ENCODE data around the gene CD7.

Gene CD7

DNA sequence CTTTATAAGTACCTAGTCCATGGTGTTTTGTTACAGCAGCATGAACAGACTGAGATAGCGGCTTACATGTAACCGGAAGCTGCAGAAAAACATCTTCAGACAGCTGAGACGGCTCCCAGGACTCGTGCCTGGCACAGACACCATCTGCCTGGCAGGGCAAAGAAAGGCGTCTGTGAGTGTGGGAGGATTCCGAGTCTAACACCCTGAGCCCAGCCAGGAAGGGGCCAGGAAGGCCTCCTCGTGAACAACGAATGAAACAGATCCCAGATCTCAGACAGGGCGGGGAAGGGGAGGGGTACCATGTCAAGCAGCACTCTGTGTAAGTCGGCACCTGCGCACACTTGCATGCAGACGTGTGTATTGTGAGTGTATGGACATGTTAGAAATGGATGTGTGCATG, 39.6 kb downstream of the CD7 start:
- DNase-seq, result no peak

DNA sequence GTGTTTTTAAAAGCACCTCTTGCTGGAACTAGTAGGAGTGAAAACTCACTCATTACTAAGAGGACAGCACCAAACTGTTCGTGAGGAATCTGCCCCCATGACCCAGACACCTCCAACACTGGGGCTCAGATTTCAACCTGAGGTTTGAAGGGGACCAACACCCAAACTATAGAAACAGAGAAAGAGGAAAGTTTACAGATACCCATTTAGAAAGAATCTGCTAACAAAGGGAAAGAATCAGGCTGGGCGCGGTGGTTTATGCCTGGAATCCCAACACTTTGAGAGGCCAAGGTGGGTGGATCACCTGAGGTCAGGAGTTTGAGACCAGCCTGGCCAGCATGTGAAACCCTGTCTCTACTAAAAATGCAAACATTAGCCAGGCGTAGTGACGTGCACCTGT, 40.5 kb downstream of the CD7 start:
- no peak for DNase-seq

DNA sequence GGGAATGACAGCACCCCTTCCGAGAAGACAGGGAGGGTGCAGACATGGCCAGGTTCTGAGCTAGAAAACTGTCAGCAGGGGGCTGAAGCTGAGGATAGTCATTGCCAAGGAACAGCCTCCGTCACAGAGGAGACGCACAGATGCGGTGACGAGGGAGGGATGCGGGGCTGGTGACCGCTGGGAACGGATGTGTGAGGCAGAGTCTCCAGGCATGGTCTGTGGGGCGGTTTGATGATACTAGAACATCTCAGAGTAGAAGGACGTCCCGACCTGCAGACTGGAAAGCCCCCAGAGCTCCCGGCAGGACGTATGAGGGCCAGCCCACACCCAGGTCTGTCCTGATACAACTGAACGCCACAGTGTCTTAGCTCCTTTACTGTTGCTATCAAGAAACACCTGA, 42.1 kb downstream of the CD7 start:
- no peak for DNase-seq

DNA sequence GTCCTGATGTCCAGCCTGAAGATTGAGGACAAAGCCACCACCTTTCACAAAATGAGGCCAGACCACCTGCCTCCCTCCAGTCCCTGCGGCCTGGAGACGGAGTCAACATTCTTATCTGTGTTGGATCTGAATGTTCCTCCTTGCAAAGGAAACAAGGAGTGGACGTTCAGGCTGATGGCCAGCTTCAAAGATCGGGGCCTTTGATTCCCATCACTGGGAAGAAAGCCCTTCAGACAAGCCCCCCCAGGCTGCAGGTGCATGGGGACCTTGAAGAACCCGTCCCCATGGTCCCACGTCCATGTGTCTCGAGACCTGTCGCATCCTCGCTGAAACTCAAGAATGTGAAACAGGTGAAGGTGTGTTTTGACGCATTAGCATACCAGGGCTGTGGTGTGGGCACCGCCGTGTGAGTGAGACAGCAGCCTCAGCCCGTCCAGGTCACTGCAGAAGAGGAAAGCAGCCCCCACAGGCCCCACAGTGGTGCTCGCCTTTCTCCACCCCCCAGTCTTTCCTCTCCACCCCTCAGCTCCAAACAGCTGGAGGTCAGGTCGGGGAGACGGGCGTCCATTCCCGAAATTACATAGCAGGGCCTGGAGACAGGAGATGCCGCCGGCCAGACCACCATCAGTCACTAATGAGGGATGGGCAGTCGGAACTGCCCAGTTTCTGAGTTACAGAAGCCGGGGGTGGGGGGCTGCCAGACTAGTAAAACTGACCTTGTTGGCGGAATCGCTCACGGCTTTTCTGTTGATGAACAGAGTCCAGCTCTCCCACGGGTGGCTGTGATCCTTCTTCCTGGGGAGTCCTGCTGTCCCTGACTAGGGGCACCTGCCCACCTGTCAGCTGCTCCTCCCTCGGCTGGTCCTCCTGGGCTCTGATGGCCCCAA, 43.0 kb downstream of the CD7 start:
- DNase-seq, result no peak

DNA sequence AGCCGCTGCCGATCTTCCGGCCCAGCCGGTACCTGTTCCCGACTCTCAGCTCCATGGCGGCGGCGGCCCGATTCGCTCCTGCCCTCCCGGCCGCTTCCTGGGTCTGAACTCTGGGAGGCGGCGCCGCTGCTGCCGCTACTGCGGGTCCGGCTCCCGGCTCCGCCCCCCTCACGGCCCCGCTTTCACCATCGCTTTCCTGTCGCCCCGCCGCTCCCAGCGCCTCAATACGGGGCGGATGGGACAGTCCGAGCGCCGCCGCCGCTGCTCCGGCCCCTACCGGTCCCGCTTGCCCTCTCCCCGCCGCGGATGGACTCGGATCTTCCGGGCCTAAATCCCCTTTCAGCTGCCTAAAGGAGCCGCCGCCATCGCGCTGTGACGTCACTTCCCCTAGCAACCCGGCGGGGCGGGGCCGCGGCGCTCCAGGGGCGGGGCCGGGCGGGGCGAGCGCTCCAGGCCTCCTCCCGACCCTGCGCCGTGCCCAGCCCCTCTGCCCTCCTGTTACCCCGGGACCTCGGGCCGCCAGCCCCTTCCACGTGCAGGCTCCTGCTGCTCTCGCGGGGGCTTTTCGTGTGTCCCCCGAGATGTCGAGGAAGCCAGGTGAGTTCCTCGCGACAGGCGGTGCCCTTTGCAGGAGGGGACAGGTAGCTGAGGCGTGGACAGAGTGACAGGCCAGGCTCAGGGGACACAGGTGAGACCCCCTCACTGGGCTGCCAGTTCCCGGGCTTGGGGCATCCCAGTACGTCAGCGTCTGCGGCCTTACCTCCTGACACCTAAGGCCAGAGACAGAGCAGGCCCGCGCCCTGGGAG, 43.9 kb downstream of the CD7 start, which contains the start of gene CSNK1D:
Gene CSNK1D, minus strand, starts transcription at position 374 of the 807 bp plus-strand sequence. Its CDS starts 319 bp downstream, at position 55.
- DNase-seq, result peak; percentile 97

DNA sequence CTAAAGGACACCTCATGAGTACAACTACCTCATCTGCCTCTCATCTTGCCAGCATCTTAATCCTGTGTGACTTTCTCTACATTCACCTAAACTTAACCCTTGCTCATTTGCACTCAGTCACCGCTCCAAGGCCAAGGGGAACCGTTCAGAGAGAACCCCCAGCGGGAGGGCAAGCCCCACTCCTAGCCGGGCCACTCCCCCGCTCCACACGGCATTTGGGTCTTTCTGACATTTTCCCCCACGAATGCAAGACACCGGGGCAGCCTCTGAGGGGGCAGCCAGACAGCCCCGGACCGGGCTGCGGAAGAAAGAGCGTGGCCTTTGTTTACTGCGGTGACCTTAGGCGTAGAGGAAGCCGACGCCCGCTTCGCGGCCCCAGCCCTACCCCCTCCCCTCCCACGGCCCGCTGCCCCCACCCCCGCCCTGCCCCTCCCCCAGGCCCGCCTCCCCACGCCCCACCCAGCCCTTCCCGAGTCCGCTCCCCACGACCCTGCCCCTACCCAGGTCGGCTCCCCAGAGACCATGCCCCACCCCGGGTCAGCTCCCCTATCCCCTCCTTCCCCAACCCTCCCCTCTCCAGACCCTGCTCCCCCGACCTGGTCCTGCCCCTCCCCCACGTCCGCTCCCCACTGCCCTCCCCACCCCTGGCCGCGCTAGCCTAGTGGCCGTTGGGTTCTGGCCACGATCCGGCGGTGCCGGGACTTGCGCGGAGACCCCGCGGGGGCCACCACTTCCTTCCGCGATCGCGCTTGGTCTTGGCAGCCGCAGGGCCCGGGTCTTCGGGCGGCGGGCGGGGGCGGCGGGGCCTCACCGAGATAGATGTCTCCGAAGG, 44.7 kb downstream of the CD7 start:
- peak; percentile 75 for DNase-seq

DNA sequence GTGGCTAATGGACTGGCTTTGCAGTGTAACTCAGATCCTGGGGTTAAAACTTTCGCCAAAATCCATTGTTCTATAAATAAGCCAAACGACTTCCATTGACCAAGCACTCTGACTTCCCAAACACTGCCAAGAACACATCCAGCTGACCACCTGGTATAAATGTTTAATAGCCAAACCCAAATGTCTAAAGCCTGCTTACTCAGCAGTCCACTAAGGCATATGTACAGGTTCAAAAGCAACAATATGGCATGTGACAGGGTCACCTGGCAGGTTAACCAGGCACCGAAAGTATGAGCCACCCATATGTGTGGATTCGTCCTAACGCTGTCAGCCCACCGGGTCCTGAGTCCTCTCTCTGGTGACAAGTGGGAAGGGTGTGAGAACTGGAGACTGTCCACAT, 46.0 kb downstream of the CD7 start:
- no peak for DNase-seq

DNA sequence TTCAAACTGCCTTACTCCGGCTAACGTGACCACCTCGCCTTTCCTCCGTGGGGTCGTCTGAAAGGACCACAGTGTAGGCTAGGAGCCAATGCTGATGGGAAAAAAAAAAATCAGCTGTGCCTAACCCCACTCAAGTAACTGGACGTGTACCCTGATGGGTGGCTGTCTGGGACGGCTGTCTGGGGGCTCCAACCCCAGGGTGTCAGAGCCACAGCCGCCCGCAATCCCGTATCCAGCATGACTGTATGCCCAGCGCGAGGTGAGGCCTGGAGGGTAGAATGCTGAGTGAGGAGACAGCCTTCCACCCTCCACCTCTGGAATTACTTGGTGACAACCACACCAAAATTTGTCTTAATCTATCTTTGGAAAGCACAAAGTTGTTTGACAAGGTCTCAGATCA, 46.8 kb downstream of the CD7 start:
- DNase-seq, result no peak

DNA sequence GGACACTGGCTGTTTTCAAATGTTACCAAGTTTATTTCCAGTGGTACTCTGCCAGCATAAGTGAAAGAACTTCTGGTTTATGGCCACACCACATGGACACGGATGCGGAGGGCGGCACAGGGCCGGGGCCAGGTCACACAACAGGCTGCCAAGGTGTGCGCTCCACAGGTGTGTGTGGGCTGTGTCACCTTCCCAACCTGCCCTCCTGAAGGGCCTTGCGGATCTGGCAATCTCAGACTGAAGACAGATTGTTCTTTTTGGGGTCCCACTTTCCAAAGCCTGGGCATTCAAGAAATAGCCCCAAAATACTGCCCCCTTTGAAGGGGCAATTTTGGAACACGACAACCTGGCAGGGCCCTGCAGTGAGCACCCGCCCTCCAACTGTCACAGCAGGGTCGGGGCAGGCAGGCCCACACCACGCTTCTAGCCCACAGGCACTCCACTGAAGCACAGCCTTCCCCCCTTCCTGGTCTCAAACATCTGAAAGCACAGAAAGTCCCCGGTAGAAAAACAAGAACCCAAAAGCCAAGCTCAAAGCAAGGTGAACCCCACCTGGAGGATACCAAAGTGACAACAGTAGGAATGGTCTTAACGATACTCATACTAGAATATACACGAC, 47.4 kb downstream of the CD7 start:
- no peak for DNase-seq

DNA sequence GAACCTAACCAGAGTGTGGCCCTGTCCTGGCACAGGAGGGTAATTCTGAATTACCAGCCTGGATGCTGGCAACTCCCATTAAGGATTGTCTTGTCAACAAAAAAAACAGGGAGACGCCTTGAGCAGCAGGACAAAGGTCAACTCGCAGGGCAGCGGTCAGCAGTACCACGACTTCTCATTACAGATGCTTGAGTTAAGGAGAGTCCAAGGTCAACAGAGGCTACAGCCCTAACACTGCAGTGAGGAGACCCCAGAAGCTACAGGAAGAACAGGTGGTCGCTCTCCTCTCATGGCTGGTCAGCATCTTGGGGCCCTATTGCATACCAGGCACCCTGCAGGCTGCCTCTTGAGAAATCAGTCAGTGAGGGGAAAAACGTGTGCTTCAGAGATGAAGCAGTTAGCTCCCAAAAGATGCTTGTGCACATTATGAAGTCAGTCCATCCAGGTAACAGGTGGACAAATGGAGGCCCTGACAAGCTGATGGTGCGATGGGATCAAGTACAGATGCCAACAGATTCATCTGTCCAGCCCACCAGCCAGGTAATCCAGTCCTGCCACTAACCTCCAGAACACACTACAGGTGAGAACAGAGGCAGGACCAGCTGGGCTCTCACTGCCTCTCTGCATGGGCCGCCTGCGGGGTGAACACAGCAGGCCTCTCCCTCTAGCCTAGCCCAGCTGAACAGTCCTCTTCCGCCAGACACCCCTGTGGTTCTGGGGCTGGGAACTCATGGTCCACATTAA, 48.1 kb downstream of the CD7 start:
- no peak for DNase-seq

DNA sequence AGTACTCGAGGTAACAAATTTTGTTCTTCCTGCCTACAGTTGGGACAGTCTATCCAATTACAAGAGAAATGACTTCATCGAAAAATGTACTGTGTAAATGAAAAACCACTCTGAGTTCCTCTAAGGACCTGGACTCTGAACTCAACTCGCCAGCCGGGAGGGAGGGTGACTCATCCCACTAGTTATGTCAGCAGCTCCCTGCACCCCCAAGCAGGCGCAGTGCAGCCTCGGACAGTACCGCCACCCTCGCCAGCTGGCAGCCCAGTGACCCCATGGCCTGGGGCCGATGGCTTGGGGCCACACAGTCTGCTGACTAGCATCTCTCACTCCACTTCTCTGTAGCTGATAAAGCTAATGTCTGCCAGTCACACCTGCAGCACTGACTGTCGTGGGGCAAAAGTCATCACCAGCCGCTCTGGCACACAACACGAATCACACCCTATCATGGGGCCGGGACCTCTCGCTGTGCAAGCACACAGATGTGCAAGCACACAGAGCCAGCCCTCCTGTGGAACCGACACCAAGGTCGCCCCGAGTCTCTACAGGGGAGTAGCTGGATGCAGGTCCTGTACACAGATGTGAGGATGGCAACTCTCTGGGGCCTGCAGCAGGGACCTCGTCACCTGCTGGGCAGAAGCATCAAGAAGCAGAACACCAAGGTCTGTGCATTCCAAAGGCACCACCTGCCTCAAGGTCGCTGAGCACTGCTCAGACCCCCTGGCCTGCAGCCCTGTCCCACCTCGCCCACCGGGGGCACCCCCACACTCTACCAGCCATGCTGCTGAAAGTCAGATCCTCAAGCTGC, 49.6 kb downstream of the CD7 start:
- DNase-seq, result peak; percentile 76

DNA sequence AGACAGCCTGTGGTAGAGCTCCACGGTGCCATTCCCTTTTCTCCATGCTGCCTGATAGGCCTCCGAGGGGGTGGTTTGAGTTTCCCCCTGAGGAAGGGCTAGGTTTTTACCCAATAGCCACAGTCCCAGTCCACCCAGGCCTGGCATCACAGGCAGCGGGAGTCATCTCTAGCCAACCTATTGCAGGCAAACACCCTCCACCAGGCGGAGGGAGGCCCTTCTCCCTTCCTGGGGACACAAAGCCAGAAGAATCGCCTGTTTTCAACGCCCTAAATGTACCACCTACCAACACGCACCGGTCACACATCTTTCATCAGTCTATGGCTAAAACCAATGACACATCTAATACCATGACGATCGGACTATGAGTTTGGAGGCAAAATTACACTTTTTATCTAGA, 51.3 kb downstream of the CD7 start:
- DNase-seq, result no peak

All from activated effector memory CD4-positive, alpha-beta T cell treated with anti-CD3 and anti-CD28 coated beads, Interleukin-2, amount 50 U/mL, for 16 hours (primary cell).